ELR (cell line): Measurements from ENCODE around the gene C6orf132.
A peak's percentile ranks its signal among the peaks of the same experiment; 100 is the strongest.

Experiments used
- DNase-seq: peaks from one replicate; pipeline ENCODE4 v3.0.0-alpha.2; 2015; ENCODE audit warnings: low read depth

The C6orf132 gene

DNA sequence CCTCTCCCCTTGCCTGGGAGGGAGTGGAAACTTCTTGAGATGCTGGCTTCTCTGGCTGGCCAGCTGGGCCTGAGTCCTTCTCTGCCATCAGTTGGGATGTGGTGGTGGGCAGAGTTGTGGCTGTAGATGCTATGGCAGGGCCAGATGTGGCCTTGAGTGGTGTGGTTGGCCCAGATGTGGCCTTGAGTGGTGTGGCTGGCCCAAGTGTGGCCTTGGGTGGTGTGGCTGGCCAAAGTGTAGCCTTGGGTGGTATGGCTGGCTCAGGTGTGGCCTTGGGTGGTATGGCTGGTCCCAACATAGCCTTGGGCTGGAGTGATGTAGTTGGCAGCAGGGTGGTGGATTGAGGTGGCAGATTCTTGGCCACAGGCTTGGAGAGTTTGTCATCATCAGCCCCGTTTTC lies 36.7 kb downstream of the C6orf132 start:
- no peak for DNase-seq

DNA sequence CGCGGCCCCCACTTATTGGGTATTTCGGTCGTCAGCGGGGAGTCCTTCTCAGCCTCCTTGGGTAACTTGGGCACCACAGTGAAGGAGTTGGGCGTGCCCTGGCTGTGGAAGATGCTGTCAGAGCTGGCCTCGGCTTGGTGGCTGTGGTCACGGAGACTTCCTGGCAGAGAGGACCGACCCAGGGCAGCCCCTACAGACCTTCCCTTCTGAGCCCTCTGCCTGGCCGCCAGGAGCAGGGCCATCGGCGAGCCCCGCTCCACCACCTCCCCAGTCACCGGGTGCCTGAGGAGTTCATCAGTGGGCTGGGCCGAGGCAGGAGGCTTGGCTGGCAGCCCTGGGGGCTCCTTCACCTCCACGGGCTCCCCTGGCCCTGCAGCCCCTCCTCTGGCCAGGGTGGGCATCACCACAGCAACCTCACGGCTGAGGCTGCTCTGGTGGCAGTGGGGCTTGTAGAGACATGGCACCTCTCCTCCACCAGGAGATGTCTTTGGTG lies 37.2 kb downstream of the C6orf132 start:
- no peak for DNase-seq

DNA sequence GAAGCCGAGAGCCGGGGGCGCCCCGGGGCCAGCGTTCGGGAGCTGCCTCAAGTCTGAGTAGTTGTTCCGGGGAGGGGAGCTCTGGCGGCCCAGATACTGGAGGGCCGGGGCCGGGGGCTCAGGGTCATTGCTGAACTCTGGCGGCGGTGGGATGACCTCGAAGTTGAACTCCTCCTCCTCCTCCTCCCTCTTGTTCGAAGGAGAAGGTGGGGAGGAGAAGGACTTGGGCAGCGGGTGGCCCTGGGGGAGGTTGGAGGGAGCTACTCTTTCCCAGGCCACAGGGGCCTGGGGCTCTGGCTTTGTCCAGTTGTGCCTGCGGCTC lies 37.7 kb downstream of the C6orf132 start:
- no peak for DNase-seq

DNA sequence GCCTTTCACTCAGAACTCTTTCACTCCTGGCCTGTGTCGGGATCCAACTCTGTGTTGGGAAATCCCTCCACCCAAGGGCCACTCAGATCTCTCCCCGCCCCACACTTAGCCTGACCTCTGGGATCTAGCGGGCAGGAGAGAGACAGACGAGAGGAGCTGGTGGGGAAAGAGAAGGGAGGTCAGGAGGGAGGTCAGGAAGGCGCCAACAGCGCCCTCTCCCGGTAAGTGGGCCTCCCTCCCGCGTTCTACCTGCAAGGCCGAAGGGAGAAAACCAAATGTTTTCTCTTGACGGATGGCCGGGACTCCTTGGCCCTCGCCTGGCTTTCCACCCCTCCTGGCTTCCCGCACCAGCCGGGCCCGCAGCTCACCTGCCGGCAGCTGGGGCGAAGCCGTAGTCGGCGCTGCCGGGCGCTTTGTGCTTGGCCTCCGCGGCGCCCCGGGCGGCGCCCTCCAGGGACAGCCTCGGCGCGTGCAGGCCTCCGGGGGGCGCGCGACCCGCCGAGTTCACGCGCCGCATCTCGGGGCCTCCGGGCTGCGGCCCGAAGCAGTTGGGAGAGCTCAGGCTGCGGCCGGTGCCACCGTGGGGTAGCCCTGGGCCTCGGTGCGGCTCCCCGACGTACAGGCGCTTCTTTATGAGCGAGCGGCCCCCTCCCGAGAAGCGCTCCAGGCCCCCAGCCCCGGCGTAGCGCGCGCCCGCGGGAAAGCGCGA lies 38.2 kb downstream of the C6orf132 start:
- DNase-seq = no peak

DNA sequence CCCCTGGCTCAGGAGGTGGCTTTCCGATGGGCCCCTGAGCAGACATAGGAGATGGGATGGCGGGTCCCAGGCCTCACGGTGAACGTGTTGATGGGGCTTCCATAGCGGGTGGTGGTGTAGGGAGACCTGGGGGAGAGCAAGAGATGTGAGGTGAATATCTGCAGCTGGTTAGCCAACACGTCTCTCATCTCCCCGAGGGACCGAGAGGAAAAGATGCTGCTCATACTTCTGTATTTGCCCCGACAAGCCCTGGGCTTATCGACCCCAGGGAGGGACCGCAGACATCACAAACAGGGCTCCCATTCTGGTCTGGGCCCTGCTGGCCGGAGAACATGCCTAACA lies 38.7 kb downstream of the C6orf132 start:
- DNase-seq = no peak

DNA sequence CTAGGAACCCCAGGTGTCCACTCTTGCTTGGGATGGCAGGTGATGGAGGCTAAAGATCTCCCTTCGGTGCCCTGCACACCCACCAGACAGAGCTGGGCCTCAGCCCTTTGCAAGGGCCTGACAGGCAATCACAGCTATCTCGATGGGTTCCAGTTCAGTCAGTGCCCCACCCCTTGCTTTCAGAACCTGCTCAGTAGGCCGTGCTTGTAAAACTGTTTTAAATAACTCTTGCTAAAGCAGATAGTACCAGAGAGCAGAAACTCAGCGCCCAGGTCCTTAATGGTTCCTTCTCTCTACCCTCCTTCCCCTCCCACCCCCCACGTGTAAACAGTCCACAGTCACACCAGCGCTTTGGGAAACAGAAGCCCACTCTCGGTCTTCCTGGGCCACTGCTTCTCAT lies 39.2 kb downstream of the C6orf132 start:
- DNase-seq = no peak

DNA sequence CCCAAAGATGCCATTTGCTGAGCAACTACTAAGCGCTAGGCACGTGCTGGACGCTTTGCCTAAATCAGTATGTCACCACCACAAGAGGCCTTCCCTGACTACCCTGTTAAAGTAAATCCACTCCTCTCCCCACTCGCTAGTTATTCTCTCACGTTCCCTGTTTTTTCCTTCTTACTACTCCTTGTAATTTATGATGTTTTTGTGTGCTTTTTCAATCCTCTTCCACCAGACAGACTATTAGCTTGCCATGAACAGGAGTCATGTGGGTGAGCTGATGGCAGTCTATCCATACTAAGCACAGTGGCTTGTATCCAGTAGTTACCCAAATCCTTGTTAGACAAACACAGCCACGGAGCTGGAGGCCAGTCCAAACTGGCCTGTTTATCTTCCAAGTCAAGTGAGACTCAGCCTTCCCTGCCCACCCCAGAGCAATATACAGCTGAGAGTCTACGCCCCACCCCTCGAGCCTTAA lies 41.2 kb downstream of the C6orf132 start:
- DNase-seq = no peak

DNA sequence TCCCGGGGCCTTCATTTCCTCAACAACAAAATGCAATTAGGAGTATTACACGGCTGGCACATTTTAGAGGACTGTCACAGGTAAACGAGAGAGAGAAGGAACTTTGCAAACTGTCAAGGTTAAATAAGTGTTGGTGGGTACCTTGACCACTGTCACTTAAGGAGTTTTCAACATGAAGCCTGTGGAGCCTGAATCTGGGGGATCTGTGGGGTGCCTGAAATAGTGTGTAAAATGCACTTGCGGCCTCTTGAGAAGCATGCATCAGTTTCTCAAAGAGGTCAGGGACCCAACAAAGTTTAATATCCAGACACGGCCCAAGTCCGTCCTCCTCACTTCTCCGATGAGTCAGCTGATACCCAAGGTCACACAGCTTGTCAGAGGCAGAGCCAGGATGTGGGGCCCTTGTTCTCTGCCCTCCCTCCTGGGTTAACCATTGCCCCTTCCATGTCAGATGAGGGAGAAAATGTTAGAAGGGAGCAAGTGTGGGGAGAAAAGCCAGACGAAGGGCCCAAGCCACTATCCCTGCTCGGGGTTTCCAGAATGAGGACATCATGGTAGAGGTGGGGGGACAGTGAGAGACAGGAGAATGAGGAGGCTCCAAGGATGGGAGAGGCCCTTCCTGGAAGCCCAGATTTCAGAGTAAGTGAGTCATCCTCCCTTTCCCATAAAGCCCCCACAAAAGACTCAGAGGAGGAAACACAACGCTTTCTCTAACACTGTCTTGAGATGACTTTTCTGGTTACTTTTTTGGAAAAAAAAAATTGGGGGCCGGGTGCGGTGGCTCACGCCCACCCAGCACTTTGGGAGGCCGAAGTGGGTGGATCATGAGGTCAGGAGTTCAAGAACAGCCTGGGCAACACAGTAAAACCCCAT lies 42.2 kb downstream of the C6orf132 start:
- peak; percentile 83 for DNase-seq

DNA sequence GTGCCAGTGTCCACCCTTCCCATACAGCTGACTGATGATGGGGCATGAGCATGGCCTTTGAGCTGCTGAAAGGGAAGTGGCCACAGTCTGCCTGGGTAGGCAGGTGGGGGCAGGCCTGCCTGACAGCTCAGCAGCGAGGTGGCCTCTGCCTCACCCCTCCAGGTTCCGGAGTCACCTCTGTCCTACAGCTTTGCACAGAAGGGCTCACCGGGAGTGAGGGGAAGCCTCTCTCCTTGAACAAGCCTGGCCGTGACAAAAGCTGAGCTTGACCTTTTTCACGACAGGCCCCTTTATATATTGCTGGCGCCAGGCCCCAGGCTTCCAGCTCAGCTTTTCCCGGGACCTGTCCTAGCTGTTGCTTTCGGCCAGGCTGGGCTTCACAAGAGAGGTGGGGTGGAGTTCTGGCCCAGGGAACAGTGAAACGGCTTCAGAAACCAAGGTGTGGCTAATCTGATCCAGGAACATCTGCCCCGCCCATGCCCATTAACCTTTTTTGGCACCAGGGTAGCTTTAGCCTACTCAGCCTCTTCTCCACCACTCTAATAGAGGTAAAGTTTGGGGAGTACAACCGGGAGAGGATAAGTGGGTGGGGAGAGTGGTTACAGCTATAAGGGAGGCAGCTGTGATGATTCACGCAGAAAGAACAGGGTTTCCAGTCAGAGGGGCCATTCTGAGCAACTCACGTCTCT lies 42.9 kb downstream of the C6orf132 start:
- peak; percentile 79 for DNase-seq

DNA sequence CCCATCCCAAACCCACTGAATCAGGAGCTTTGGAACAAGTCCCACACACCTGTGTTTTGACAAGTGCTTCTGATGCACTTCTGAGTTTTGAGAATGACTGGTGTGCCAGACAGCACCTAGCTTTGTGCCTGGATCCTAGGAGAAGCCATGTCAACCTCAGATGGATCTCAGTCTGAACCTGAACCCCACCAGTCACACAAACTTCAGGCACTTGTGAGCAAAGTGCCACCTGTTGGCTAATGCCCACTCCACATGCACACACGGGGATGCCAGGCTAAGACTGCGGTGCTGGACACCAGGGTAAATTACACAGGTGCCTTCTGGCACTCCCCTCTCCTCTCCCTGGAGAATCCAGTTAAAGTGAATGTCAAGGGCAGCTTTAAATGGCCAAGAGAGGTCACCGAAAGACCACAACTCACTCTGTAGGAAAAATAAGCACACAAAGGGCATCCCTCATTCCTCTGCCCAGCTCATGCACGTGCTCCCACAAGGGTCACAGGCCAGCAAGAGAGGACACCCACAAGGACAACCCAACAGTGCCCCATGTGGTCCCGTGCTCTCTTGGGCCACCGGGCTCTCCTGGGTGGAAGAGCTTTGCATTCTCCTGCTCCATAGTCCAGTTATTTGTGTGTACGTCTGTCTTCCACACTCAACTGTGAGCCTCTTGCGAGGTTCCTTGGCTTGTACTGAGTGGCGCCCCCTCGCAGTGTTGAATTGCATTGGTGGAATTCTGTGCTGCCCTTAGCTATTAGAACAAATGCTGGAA lies 46.5 kb downstream of the C6orf132 start:
- peak; percentile 13 for DNase-seq

DNA sequence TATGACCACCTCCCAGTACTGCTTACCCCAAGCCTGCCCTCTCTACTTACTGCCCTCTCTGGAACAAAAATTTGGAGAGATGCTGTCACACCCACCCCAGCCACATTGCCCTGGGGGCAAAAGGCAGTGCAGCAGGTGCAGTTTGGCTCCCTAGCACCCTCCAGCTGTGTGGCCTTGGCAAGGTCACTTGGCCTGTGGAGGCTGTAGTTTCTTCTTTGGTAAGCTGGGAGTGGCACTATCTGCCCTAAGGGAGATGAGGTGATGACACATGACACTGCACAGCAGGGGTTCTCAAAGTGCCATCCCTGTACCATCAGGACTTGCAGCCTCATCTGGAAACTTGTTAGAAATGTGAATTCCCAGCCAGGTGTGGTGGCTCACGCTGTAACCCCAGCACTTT lies 47.3 kb downstream of the C6orf132 start:
- no peak for DNase-seq

DNA sequence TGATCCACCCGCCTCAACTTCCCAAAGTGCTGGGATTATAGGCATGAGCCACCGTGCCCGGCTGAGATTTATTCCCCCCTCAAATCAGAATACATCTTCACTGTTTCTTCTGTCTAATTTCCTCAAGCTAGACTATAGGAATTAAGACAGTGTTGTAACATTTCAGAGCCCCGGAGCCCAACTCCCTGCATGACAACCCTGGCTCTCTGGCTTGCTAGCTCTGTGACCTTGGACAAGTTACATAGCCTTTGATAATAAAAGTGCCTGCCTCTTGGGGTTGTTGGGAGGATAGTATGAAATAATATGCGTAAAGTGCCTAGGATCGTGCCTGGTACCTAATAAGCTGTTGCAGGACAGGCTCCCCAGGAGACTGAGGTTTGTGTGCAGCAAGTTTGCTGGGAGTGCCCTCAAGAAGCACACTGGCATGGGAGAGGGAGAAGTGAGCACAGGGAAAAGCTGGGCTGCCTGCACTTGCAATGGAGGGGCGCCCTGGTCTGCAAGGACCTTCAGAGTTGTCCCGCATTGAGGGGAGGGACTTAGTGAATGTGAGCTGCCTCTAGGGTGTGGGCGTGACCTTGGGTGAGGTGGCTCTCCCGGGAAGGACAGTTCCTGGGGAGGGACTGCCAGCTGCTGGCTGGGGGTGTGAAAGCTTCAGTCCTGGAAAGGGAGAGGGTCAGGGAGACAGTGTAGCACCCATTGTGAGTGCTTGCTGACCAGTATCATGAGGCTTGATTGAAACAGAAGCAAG lies 48.7 kb downstream of the C6orf132 start:
- DNase-seq = peak; percentile 44

DNA sequence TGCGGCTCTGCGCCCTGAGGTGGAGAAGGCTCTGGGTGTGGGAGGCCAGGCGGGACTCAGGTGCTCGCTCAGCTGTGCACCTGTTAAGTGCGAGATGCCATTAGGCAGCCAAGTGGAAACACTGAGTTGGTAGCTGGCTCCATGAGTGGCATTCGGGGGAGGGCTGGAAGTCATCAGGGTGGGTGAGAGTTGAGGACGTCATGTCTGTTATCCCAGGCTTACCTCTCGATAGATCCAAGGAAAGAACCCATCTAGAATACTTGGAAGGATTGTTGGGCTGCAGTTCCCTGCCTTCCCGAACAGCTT lies 50.7 kb downstream of the C6orf132 start:
- no peak for DNase-seq

DNA sequence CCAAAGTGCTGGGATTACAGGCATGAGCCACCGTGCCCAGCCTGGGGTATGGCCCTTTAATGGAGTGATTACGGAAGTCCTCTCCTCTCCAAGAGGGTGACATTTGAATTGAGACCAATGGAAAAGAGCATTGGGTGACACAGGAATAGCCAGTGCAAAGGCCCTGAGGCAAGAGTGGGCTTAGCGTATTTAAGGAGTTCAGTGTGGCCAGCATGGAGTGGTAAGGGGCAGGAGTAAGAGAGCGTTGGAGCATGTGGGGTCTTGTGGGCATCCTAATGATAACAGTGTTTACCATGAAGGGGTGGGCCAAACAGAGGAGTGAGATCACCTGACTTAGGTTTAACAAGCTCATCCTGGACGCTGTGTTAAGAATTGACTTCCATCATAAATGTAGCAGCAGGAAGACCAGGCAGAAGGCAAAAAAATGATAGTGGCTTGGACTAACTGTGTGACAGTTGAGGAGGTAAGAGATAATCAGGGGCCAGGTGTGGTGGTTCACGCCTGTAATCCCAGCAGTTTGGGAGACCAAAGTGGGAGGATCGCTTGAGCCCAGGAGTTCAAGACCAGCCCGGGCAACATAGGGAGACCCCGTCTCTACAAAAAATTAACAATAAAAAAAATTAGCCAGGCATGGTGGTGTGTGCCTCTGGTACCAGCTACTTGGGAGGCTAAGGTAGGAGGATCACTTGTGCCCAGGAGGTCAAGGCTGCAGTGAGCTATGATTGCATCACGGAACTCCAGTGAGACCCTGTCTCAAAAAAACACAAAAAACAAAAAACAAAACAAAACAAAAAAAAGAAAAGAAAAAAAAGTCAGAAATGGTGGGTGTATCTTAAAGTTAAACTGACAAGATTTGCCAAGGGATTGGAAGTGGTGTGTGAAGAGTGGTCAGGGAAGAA lies 51.4 kb downstream of the C6orf132 start:
- no peak for DNase-seq

DNA sequence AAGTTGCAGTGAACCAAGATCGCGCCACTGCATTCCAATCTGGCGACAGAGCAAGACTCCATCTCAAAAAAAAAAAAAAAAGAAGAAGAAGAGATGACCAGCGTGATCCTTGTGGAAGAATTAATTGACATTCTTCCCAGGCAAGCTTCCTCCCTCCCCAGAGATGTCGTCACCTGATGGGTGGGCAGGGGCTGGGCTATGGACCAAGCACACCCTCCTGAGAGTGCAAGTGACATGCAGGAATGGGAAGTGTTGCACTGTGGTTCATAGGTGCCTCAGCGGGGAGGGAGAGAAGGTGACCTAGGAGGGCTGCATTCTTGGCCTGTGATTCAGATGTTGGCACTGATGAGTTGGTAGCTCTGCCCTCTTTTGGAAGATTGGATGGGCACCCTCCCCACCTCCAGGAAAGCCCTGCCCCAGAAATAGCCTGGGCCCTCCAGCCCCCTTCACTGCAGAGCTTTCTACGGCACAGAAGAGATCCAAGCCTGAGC lies 54.3 kb downstream of the C6orf132 start:
- DNase-seq = peak; percentile 61

DNA sequence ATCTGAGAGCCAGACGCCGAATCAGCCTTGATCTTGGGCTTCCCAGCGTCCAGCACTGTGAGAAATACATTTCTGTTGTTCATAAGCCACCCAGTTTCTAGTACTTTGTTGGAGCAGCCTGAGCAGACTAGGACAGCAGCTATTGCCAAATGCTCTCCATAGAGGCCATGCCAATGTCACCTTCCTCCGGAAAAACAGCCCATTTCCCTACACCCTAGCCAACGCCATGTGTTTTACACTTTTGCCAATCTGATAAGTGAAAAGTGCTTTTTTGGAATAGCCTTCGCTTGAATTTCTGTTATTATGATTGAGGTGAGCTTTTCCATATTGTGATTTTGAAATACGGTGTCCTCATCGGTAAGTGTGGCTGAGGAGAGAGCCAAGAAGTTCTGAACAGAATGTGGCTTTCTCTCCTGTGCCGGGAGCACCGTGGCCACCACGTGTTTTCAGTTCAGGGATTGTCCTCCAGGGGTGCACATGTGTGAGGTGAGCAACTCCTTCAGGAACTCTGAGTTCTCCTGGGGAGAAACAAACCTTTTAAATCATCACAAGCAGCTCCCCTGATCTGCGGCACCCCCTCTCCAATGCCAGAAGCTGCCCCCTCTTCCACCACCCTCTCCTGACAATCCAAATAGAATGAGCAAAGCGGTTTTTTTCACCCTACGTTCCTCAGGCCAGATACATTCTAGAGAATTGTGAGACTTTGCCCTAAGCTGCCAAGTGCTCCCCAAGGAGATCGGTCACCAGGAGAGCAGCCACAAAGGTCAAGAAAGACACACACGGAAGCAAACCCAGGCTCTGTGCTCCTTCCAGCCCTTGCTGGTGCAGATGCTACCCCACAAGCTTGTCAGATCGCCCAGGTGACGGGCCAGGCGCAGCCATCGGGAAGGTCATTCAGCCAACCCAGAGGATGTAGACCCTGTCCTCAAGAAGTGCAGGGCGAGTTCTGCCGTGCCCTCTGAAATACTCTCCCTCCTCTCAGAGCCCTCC lies 56.1 kb downstream of the C6orf132 start:
- DNase-seq = peak; percentile 38

DNA sequence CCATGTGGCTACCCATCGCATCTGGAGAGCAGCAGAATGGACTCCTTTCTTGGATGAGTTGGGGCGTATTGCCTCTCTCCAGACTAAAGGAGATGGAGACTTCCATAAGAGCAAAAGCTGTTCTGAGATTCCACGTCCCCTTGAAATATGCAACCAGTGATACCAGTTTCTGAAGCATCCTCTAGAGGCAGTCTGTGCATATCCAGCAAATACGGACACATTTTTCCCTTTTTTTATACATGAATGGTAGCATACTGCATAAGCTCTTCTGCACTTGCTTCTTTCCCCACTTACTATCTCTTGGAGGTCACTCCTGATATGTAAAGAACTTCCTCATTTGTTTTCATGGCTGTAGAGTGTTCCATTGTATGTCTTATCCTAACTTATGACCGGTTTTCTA lies 57.5 kb downstream of the C6orf132 start:
- DNase-seq = peak; percentile 32

DNA sequence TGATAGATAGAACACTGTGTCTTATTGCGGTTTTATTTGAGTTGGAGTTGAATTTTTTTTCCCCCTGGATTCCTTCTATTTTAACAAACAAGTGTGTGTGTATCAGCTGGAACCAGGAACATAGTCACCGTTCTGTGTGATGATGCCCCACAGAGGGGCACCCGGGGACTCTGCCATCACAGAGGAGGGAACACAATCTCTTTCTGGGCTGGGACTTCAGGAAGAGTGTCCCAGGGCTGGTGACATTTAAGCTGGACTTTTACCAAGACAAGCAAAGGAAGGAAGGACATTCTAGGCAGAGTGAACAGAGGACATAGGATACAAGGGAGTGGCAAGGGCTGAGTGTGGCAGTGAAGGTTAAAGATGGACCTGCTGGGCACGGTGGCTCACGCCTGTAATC lies 58.9 kb downstream of the C6orf132 start:
- DNase-seq = no peak

DNA sequence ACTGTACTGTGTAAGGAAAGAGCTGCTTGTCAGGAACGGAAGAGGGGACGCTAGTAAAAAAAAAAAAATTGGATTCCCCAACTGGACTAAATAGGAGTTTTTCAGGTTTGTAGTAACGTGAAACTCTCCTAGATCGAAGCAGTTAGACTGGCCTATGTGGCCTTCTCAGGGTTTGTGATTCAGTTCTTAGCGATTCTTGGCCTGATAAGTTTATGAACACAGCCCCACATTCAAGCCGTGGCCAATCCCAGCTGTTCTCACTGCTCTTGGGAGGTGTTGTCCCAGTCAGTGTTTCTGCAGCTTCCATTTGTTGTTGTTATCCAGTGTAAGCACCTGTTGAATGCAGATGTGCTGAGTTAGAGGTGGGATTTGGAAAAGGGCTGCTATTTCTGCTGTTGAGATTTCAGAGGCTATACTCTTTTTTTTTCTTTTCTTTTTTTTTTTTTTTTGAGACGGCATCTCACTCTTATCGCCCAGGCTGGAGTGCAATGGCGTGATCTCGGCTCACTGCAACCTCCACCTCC lies 62.4 kb downstream of the C6orf132 start:
- no peak for DNase-seq
